ENCODE measurements around the gene FAR2.
"Not testable (repeated sequence)": the region's sequence is repeated elsewhere in the genome, so short reads cannot be mapped to it uniquely, and the experiment has no call there.

- not testable (repeated sequence) for TF ChIP-seq TAF1, POLR2A, POLR2AphosphoS5 (IDR thresholded peaks at IDR 0.05; ENCODE audit: low read depth, low read length)
These were observed 21.5 kb downstream of the FAR2 start for GRCh38 chr12:29170478-29171084.

All from GM12891 (cell line).